GM12892 (cell line): ENCODE measurements around the gene LRRTM4.

Source experiments
- POLR2A ChIP-seq: IDR thresholded peaks from 2 replicates; pipeline ENCODE4 v1.6.1; 2011; ENCODE audit warnings: low read depth, low read length, control low read depth
- POLR2AphosphoS5 ChIP-seq: IDR thresholded peaks from 2 replicates; pipeline ENCODE4 v1.6.1; 2011; ENCODE audit warnings: low read depth, low read length, control low read depth

- TF ChIP-seq POLR2AphosphoS5 (no peak), POLR2A (no peak)
These were observed 516.7 kb downstream of the LRRTM4 start for GRCh38 chr2:77005522-77005921.
